ENCODE data around the gene MUC22.

DNA sequence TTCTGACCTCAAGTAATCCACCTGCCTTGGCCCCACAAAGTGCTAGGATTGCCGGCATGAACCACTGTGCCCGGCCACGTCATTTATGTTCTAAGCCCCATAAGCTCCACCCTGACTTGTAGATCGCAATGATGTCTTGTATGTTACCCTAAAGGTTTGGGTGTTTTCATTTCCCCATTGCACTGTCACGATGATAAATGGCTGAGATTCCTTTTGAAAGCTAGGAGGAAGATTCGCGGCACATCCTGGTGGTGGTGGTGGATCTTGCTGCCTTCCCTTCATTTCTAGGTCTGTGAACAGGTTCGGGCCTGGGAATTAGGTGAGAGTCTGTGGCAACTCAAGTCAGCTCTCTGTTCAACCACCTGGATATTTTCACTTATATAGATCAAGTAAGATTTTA is 28.3 kb downstream of the MUC22 start:
- TF ChIP-seq, protein P1, sequence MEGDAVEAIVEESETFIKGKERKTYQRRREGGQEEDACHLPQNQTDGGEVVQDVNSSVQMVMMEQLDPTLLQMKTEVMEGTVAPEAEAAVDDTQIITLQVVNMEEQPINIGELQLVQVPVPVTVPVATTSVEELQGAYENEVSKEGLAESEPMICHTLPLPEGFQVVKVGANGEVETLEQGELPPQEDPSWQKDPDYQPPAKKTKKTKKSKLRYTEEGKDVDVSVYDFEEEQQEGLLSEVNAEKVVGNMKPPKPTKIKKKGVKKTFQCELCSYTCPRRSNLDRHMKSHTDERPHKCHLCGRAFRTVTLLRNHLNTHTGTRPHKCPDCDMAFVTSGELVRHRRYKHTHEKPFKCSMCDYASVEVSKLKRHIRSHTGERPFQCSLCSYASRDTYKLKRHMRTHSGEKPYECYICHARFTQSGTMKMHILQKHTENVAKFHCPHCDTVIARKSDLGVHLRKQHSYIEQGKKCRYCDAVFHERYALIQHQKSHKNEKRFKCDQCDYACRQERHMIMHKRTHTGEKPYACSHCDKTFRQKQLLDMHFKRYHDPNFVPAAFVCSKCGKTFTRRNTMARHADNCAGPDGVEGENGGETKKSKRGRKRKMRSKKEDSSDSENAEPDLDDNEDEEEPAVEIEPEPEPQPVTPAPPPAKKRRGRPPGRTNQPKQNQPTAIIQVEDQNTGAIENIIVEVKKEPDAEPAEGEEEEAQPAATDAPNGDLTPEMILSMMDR (IDR thresholded peaks at IDR 0.05; ENCODE audit: low read depth, low read length, poor library complexity, severe bottlenecking), result no peak
- TF ChIP-seq EZH2phosphoT487 (IDR thresholded peaks at IDR 0.05; ENCODE audit: borderline replicate concordance, low read length), result no peak

All from DOHH2 (cell line).